Cardiac fibroblast (primary cell): ENCODE data around the gene SOAT1.
"Not testable (repeated sequence)": the region's sequence is repeated elsewhere in the genome, so short reads cannot be mapped to it uniquely, and the experiment has no call there.

Experiments
- DNase-seq, 2 donors: peaks; one replicate each; pipeline versions ENCODE4 v3.0.0 to v3.0.0-alpha.2; 2010; ENCODE audit warnings: low read depth in 2 of 2
- H3K4me3 ChIP-seq, 2 donors: replicated peaks in 1 of 2; 1 replicate in 1 of 2; 2 replicates in 1 of 2; pipeline ENCODE4 v1.5.1; 2011; ENCODE audit warnings: low read depth in 2 of 2, low read length in 2 of 2, mild to moderate bottlenecking in 2 of 2, moderate library complexity in 1 of 2
- TF ChIP-seq, protein P1 (sequence below): IDR thresholded peaks from one replicate; pipeline ENCODE4 v1.5.1; 2011; ENCODE audit warnings: low read depth, mild to moderate bottlenecking, low read length, inconsistent platforms

SOAT1 gene

DNA sequence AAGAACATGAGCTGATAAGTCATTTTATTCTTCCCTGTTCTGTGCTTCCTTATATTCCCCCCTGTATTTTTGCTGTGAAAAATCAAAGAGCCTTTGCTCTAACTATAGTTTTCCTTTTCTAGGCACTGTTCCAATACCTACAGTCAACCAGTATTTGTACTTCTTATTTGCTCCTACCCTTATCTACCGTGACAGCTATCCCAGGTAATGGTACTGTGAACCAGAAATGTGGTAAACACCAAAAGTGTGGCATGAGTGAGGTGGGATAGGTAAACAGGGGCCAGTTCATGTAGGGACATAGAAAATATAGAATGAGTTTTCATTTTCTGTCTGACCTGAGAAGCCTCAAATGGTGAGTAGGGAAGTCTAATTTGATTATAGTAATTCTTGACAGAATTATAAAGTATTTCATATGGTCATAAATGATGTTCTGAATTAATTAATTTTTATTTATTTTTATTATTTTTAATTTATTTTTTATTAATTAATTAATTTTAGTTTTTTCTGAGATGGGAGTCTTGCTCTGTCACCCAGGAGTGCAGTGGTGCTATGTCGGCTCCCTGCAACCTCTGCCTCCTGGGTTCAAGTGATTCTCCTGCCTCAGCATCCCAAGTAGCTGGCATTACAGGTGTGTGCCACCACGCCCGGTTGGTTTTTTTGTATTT is 49.3 kb downstream of the SOAT1 start:
- no peak for DNase-seq
- TF ChIP-seq, protein P1, sequence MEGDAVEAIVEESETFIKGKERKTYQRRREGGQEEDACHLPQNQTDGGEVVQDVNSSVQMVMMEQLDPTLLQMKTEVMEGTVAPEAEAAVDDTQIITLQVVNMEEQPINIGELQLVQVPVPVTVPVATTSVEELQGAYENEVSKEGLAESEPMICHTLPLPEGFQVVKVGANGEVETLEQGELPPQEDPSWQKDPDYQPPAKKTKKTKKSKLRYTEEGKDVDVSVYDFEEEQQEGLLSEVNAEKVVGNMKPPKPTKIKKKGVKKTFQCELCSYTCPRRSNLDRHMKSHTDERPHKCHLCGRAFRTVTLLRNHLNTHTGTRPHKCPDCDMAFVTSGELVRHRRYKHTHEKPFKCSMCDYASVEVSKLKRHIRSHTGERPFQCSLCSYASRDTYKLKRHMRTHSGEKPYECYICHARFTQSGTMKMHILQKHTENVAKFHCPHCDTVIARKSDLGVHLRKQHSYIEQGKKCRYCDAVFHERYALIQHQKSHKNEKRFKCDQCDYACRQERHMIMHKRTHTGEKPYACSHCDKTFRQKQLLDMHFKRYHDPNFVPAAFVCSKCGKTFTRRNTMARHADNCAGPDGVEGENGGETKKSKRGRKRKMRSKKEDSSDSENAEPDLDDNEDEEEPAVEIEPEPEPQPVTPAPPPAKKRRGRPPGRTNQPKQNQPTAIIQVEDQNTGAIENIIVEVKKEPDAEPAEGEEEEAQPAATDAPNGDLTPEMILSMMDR, result no peak
- H3K4me3 ChIP-seq, result no peak overlapping the region

DNA sequence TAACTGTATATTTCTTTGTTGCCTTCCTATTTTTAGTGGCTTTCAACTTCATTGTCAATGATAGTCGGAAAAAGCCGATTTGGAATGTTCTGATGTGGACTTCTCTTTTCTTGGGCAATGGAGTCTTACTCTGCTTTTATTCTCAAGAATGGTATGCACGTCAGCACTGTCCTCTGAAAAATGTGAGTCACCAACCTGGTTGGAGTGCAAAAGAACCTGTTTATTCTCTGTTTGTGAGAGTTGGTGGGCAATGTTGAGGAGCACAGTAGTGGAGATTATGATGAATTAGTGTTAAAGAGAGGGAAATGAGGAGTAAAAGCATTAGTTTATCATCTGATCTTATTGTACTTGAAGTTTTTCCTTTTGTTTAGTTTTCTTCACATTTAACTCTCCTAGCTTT is 57.7 kb downstream of the SOAT1 start:
- peak in 1 of 2 donors; percentile 9 for DNase-seq
- TF ChIP-seq, protein P1, result no peak
- H3K4me3 ChIP-seq, result no peak overlapping the region

DNA sequence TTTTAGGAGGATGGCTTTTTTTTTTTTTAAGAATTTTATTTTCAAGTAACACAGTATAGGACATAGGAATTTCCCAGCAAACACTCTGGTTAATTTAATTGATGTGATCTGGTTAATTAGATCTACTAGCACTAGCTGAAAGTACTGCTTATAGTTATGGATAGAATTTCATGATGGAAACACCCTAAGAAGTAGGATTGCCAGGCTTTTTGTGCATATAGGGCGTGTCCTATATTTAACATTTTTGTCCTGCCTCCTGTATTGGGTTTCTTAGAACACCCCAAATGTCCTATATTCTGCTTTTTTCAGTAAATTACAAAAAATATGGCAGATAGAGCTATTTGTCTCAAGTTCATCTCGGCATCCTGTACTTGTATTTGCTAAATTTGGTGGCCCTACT is 58.6 kb downstream of the SOAT1 start:
- H3K4me3 ChIP-seq, result no peak overlapping the region
- no peak for DNase-seq
- TF ChIP-seq, protein P1, result no peak

GRCh38 chr1:179353546-179353945 is 59.9 kb downstream of the SOAT1 start:
- TF ChIP-seq, protein P1, result no peak
- H3K4me3 ChIP-seq, result no peak overlapping the region
- DNase-seq, result peak; percentile 48 to 95

DNA sequence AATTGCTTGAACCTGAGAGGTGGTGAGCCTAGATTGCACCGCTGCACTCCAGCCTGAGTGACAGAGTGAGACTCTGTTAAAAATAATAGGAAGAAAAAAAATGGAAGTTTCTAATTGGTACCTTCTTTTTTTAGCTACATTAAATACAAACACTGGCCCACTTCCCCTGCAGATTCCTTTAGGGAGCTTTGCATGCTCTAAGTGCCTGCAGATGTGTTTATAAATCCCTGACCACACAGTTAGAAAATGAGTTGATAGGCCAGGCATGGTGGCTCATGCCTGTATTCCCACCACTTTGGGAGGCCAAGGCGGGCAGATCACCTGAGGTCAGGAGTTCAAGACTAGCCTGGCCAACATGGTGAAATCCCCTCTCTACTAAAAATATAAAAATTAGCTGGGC is 68.0 kb downstream of the SOAT1 start:
- not testable (repeated sequence) for DNase-seq, H3K4me3 ChIP-seq

DNA sequence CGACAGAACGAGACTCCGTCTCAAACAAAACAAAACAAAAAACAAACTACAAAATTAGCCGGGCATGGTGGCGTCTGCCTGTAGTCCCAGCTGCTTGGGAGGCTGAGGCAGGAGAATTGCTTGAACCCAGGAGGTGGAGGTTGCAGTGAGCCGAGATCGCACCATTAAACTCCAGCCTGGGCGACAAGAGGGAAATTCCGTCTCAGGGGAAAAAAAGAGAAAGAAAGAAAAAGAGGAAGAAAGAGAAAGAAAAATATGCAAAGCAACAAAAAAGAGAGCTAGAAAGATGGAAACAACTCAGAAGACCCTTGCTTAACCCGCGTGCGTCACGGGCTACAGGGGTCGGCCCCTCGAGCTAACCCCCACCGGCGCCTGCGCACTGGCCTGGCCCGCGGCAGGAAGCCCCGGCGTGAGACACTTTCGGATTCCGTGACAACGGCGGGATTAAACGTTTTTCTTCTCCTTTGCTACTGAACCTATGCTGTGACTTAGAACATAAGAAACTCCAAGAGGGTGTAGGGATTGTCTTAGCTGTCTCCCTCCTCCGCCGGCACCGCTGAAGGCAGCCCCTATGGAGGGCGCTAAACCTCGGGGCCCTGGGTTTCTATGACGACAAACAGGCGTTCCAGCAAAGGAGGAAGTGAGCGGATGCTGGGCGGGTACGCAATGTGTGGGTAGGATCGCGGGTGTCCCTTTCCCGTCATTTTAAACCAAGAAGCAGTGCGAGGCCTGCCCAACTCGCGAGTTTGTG is 71.9 kb downstream of the SOAT1 start, which contains the start of gene AXDND1:
TSS of gene AXDND1 (plus strand) at position 630 of the 751 bp plus-strand sequence. CDS start 539 bp downstream, outside the sequence.
- peak; percentile 91 to 92 for DNase-seq
- peak within 1 kb of the TSS; percentile 73 to 78 for H3K4me3 ChIP-seq
- TF ChIP-seq, protein P1, result no peak

DNA sequence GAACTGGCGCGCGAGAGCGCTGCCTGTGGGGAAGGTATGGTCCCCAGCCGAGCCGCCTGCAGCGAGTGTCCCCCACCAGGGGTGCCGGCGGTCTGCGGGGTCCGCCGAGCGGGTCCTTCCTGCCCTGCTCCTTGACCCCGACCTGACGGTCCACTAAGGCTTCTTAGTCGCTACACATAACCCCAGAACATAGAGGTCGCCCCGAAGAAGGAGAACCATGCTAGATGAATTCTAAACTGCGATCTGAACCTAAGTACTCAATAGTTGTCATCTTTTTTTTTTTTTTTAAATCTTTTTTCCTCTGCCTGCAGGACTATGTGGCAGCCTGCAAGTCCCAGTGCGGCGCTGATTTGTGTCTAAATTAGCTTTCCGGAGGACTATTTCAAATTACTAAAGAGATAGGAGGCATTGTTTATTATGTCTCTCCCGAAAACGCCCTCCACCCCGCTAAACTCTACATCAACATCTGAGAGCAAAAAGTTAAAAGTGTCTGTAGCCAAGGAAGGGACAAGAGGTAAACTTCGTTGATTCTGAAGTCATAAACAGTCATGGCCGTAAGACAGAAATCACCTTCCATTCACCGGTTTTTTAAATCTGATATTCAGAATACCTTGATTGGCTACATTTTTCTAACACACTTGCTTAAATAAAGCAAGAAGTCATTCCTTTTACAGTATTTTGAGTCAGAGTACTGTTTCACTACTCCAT is 72.7 kb downstream of the SOAT1 start:
- H3K4me3 ChIP-seq, result peak overlapping the region; percentile 73 to 78
- DNase-seq, result peak; percentile 25 to 31
- TF ChIP-seq, protein P1, result no peak
